ENCODE data around the gene LAYN. TPM values are rescaled to one million over a fixed set of nuclear protein-coding genes. Genes with fewer than 3 reads are reported as not detected.

The LAYN gene
- total and polyA plus RNA-seq, 2 donors (not counting 3 experiments of a cell fraction or from before 2014, with no cell fraction given): 0.92 to 2.2 TPM

- H3K27me3 ChIP-seq (ENCODE audit: control insufficient read depth in 2 of 2, insufficient read depth in 2 of 2, low read length in 2 of 2): no peaks in the 10 kb centered on the region
- POLR2A ChIA-PET: no interaction called here
Observed at GRCh38 chr11:111577821-111578220, 37.3 kb downstream of the LAYN start.

More at GRCh38 chr11:111577821-111578220, 37.3 kb downstream of the LAYN start:
- no peaks in the 10 kb centered on the region for H3K79me2 ChIP-seq (ENCODE audit: control insufficient read depth, insufficient read depth, low read length)
- CTCF ChIA-PET: interaction anchor here (0.7 to 1.0 kb wide), 3 partner anchors 9 to 199 kb away, joined by 3 read pairs; no protein-coding TSS in a partner anchor
- no TSS peak for BruUV-seq (replicated peaks)
- H3K4me2 ChIP-seq (ENCODE audit: insufficient read depth, low read length): no peak overlapping the region
- no peaks in the 10 kb centered on the region for H3K9me1 ChIP-seq (replicated peaks; ENCODE audit: control insufficient read depth, extremely low read depth, insufficient read depth, low read length)
- H3K27ac ChIP-seq (ENCODE audit: insufficient read depth, low read depth, low read length): no peak overlapping the region
- H3K4me1 ChIP-seq (ENCODE audit: control insufficient read depth, extremely low read depth, insufficient read depth, low read length): no peaks in the 10 kb centered on the region
- intact Hi-C loops (cut with micrococcal nuclease) (no loop called here), dilution Hi-C loops (cut with MboI; ENCODE audit: extremely low pct_ligation_motif_present, low sequenced_read_pairs) (no loop called here)
- H4K20me1 ChIP-seq (replicated peaks; ENCODE audit: control insufficient read depth, extremely low read depth, insufficient read depth, low read length): no peaks in the 10 kb centered on the region
- H3K36me3 ChIP-seq (ENCODE audit: control insufficient read depth in 2 of 2, extremely low read depth in 1 of 2, insufficient read depth in 2 of 2, low read length in 2 of 2): no peaks in the 10 kb centered on the region
- DNase-seq (ENCODE audit: low read depth, low spot score): no peak
- TF ChIP-seq POLR2A (IDR thresholded peaks at IDR 0.05; ENCODE audit: low read depth, low read length) (no peak), EZH2 (IDR thresholded peaks at IDR 0.05; ENCODE audit: borderline replicate concordance, low read depth, low read length, severe bottlenecking) (no peak), CTCF (IDR thresholded peaks at IDR 0.05; ENCODE audit: extremely low read depth in 1 of 2, insufficient read depth in 1 of 2, low read depth in 1 of 2, low read length in 2 of 2) (no peak), POLR2AphosphoS5 (IDR thresholded peaks at IDR 0.05; ENCODE audit: insufficient read depth, low read depth, low read length) (no peak), GATA2 (IDR thresholded peaks at IDR 0.05; ENCODE audit: insufficient read depth, insufficient read length, low read depth, low read length) (no peak), MYC (IDR thresholded peaks at IDR 0.05; ENCODE audit: low read depth, low read length) (no peak), JUN (IDR thresholded peaks at IDR 0.05; ENCODE audit: borderline replicate concordance, insufficient read depth, insufficient read length, low read depth) (no peak), FOS (IDR thresholded peaks at IDR 0.05; ENCODE audit: borderline replicate concordance, insufficient read depth, low read length) (no peak), MAX (IDR thresholded peaks at IDR 0.05; ENCODE audit: insufficient read depth, insufficient read length) (no peak)
- no peak overlapping the region for H2AFZ ChIP-seq (ENCODE audit: low read depth, low read length)
- H3K9ac ChIP-seq (replicated peaks; ENCODE audit: extremely low read depth, insufficient read depth, low read length): no peak overlapping the region
- no peak overlapping the region for H3K4me3 ChIP-seq (replicated peaks in 1 of 3; ENCODE audit: insufficient read depth in 1 of 3, low read depth in 1 of 3, low read length in 3 of 3)
- no peaks in the 10 kb centered on the region for H3K9me3 ChIP-seq (replicated peaks; ENCODE audit: control insufficient read depth, insufficient read depth, low read length)
- FAIRE-seq: no peak
